ENCODE data around the gene OSBPL8. TPM values are rescaled to one million over a fixed set of nuclear protein-coding genes. Genes with fewer than 3 reads are reported as not detected.
A peak's percentile ranks its signal among the peaks of the same experiment; 100 is the strongest.

OSBPL8 gene
- total RNA-seq, 2 donors from 2014 or later = 25.9 to 32.8 TPM

DNA sequence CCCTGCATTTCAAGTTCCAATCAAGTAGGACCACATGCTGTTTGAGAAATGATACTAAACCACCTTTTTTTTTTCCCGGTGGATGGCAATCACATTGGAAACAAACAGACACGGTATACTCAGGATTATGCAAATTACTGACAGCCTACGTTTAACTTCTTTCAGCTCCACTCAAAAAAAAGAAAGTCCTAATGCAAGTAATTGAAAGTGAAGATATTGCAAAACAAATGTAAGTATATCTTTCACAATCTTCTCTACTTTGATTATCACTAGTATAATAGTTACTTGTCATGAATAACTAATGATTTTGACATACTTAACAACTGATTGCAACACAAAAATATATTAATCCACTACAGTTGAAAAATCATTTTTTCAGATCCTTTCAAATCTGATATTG, 2.6 kb upstream of the OSBPL8 start:
- H3K36me3 ChIP-seq = no peaks in the 10 kb centered on the region
- no peaks in the 10 kb centered on the region for H3K4me1 ChIP-seq
- H3K9ac ChIP-seq (ENCODE audit: low read depth in 2 of 2, low read length in 2 of 2) = no peak overlapping the region
- H3K4me3 ChIP-seq = no peak overlapping the region
- intact Hi-C loops (cut with DNase I) = loop anchor here (10.0 kb wide), 1 partner anchor 217 kb away; the partner anchor contains the start of gene BBS10
- DNase-seq = no peak
- H3K27me3 ChIP-seq = no peaks in the 10 kb centered on the region
- H3K27ac ChIP-seq = no peak overlapping the region
- H3K9me3 ChIP-seq = no peaks in the 10 kb centered on the region
- TF ChIP-seq, protein P1, sequence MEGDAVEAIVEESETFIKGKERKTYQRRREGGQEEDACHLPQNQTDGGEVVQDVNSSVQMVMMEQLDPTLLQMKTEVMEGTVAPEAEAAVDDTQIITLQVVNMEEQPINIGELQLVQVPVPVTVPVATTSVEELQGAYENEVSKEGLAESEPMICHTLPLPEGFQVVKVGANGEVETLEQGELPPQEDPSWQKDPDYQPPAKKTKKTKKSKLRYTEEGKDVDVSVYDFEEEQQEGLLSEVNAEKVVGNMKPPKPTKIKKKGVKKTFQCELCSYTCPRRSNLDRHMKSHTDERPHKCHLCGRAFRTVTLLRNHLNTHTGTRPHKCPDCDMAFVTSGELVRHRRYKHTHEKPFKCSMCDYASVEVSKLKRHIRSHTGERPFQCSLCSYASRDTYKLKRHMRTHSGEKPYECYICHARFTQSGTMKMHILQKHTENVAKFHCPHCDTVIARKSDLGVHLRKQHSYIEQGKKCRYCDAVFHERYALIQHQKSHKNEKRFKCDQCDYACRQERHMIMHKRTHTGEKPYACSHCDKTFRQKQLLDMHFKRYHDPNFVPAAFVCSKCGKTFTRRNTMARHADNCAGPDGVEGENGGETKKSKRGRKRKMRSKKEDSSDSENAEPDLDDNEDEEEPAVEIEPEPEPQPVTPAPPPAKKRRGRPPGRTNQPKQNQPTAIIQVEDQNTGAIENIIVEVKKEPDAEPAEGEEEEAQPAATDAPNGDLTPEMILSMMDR (IDR thresholded peaks at IDR 0.05) = no peak

DNA sequence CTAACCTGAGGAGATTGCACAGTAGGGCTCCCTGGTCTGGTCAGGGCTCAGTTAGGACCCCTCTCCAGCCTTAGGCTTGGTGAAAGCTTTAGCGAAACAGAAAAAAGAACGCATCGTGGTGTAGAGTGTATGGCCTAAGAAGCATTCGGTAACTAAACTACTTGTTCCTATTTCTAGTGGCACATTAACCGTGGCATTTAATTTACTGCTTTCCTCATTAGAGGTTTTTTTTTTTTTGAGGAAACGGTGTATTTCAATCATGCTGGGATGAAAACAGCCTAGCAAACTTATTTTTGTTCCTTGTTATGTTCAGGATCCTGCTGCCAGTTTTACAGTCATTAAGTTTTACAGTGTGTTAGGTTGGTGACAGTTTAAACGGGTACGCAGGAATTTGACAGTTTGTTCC, 518 bp upstream of the OSBPL8 start:
- TF ChIP-seq, protein P1 (IDR thresholded peaks at IDR 0.05) = no peak
- intact Hi-C loops (cut with DNase I) = loop anchor here (10.0 kb wide), 1 partner anchor 215 kb away; the partner anchor contains the start of gene BBS10
- Histone ChIP-seq H3K27me3 (no peaks in the 10 kb centered on the region), H3K9me3 (no peaks in the 10 kb centered on the region), H3K9ac (ENCODE audit: low read depth in 2 of 2, low read length in 2 of 2) (peak overlapping the region; percentile 89 to 97), H3K27ac (peak overlapping the region; percentile 85), H3K4me1 (no peaks in the 10 kb centered on the region), H3K4me3 (peak overlapping the region; percentile 95), H3K36me3 (no peaks in the 10 kb centered on the region)
- DNase-seq = no peak

DNA sequence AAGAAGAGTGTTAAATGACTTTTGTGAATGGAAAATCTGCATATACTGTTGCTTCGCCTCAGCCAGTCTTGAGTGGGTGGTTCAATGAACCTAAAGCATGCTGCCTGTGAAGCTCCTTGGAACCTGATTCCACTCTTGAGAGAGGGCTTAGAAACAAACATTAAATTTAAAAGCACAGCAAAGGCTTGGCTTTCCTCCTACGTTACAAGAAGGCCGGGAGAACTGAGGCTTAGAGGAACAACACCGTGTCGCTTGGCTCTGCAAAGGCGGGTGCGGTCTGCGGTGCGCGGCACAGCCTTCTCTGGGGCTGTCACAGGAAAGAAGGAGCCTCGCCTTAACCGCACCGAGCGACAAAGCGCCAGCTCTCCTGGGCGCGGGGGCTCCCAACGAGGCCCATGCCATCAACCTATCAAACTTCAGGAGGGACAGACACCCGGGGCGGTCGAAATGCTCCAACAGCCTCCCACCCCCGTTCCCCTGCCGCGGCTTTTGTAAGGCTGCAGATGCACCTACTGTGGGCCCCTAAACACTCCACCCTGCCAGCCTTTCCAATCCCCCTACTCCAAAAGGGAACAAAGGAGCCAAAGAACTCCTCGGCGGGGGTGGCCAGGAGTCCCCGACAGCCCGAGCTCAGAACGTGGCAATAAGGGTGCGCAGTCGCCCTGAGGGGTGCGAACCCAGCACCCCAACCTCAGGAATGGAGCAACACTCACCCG, 729 bp downstream of the OSBPL8 start:
- Histone ChIP-seq H3K27ac (peak overlapping the region; percentile 85), H3K9me3 (no peaks in the 10 kb centered on the region), H3K9ac (ENCODE audit: low read depth in 2 of 2, low read length in 2 of 2) (peak overlapping the region; percentile 76 to 97), H3K4me3 (peak overlapping the region; percentile 95), H3K4me1 (no peaks in the 10 kb centered on the region), H3K36me3 (no peaks in the 10 kb centered on the region), H3K27me3 (no peaks in the 10 kb centered on the region)
- TF ChIP-seq, protein P1 (IDR thresholded peaks at IDR 0.05) = no peak
- intact Hi-C loops (cut with DNase I) = loop anchor here (10.0 kb wide), 1 partner anchor 94 kb away; no protein-coding TSS in a partner anchor
- peak; percentile 69 for DNase-seq

DNA sequence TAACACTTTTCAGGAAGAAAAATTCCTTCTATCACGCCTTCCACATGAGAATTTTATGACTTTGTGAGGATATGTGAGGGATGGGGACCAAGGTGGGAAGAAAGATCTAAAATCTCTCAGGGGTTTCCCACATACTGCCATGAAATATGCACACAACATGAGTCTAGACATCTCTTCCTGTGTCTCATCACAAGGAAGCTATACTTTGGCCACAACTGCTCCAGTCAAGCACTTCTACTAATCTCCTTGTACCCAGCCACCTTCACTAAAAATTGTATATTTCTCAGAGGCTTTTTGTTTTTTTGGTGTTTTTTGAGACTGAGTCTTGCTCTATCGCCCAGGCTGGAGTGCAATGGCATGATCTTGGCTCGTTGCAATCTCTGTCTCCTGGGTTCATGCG, 3.2 kb downstream of the OSBPL8 start:
- Histone ChIP-seq H3K27me3 (no peaks in the 10 kb centered on the region), H3K27ac (no peak overlapping the region), H3K9me3 (no peaks in the 10 kb centered on the region), H3K36me3 (no peaks in the 10 kb centered on the region), H3K9ac (ENCODE audit: low read depth in 2 of 2, low read length in 2 of 2) (no peak overlapping the region), H3K4me3 (no peak overlapping the region), H3K4me1 (no peaks in the 10 kb centered on the region)
- intact Hi-C loops (cut with DNase I) = loop anchor here (10.0 kb wide), 1 partner anchor 92 kb away; no protein-coding TSS in a partner anchor
- TF ChIP-seq, protein P1 (IDR thresholded peaks at IDR 0.05) = no peak
- DNase-seq = no peak

DNA sequence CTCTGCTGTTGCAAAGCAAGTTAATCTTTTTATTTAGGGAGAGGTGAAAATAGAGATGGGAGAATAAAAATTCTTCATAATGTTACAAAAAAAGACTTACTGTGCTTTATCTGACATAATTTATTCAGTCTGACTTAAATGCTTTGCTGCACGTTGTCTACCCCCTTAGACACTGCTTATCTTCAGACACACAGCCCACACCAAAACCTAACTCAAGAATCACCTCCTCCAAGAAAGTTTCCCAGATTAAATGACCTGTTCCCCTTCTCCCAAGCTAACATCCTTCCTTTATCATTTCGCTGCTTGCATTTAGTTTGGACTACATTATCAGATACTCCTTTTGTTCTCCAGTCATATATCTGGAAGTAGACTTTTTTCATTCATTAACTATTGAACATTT, 3.8 kb downstream of the OSBPL8 start:
- H3K27ac ChIP-seq = no peak overlapping the region
- TF ChIP-seq, protein P1 (IDR thresholded peaks at IDR 0.05) = no peak
- H3K4me3 ChIP-seq = no peak overlapping the region
- H3K9ac ChIP-seq (ENCODE audit: low read depth in 2 of 2, low read length in 2 of 2) = no peak overlapping the region
- H3K36me3 ChIP-seq = no peaks in the 10 kb centered on the region
- H3K9me3 ChIP-seq = no peaks in the 10 kb centered on the region
- DNase-seq = no peak
- intact Hi-C loops (cut with DNase I) = loop anchor here (10.0 kb wide), 1 partner anchor 91 kb away; no protein-coding TSS in a partner anchor
- H3K27me3 ChIP-seq = no peaks in the 10 kb centered on the region
- H3K4me1 ChIP-seq = no peaks in the 10 kb centered on the region

All from colonic mucosa (tissue), 4 donors.